ENCODE results near the gene RTKN.

Gene RTKN

DNA sequence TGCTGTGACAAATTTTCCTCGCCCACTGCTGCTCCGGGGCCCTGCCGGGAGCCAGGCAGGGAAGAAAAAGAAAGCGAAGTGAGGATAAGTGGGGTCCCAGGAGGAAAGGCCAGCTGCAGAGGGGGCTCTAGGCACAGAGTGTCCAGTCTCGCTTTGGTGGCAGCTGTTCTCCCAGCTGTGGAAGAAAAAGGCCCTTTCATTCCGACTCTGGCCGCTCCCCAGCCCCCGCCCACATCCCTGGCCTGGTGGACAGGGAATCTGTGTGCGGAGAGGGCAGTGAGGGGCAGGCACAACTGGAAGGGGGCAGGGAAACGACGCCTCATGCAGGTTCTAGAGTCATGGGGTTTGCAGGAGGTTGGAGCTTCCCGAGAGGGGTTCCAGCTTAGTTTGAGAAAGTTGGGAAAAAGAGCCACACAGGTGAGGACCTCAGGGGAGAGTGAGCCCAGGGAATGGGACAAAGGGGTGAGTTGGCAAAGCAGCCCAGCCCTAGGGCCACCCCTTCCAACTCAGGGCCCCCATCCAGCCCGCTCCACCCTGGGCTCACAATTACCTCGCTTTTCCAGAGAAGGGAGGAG is 1.8 kb downstream of the RTKN start:
- Histone ChIP-seq H2BK120ac (ENCODE audit: low read depth, low read length) (peak overlapping the region; percentile 73), H3K4me3 (ENCODE audit: low read length in 2 of 2) (peak overlapping the region; percentile 59 to 78), H3K36me3 (replicated peaks in 1 of 2; ENCODE audit: control insufficient read depth in 2 of 2, insufficient read depth in 2 of 2, low read length in 2 of 2) (peaks cover 0 to under 1% of the 10 kb centered on the region in 2 donors), H3K4me1 (ENCODE audit: control insufficient read depth in 2 of 2, insufficient read depth in 1 of 2, low read depth in 1 of 2, low read length in 2 of 2) (peaks cover 17 to 19% of the 10 kb centered on the region in 2 donors), H4K8ac (ENCODE audit: low read depth, low read length) (no peak overlapping the region), H3K14ac (ENCODE audit: low read length) (peak overlapping the region; percentile 92), H2BK12ac (ENCODE audit: low read length) (no peak overlapping the region), H2AFZ (ENCODE audit: low read length) (peak overlapping the region; percentile 96), H3K9me3 (replicated peaks in 1 of 2; ENCODE audit: control insufficient read depth in 2 of 2, insufficient read depth in 1 of 2, low read depth in 1 of 2, low read length in 2 of 2) (peaks cover 0 to 2% of the 10 kb centered on the region in 2 donors), H2BK15ac (ENCODE audit: low read length) (peak overlapping the region; percentile 30), H3K18ac (ENCODE audit: low read length) (peak overlapping the region; percentile 94), H3K27me3 (ENCODE audit: control insufficient read depth in 3 of 3, insufficient read depth in 3 of 3, low read depth in 1 of 3, low read length in 3 of 3) (peaks cover 0 to 15% (median 0%) of the 10 kb centered on the region in 3 experiments), H2BK5ac (ENCODE audit: low read length) (peak overlapping the region; percentile 56), H3K4me2 (ENCODE audit: insufficient read depth, low read length, poor library complexity, severe bottlenecking) (peak overlapping the region; percentile 95), H3K27ac (replicated peaks; ENCODE audit: low read length) (peak overlapping the region; percentile 94), H2AK5ac (ENCODE audit: low read depth, low read length) (peak overlapping the region; percentile 43), H3K79me1 (ENCODE audit: low read depth, low read length) (peaks cover 6% of the 10 kb centered on the region), H3K4ac (ENCODE audit: low read length) (no peak overlapping the region), H3K9ac (ENCODE audit: low read depth, low read length, poor library complexity) (peak overlapping the region; percentile 90), H4K91ac (ENCODE audit: low read depth, low read length, poor library complexity) (no peak overlapping the region), H3K23ac (ENCODE audit: low read depth, low read length, poor library complexity) (peak overlapping the region; percentile 81)
- DNase-seq (ENCODE audit: low spot score): no peak
- no CpG with 5 or more reads among the region's 14 CpGs for WGBS, 2 donors (ENCODE audit: extremely low coverage in 2 of 2, insufficient read length in 2 of 2, insufficient replicate concordance in 1 of 2)

DNA sequence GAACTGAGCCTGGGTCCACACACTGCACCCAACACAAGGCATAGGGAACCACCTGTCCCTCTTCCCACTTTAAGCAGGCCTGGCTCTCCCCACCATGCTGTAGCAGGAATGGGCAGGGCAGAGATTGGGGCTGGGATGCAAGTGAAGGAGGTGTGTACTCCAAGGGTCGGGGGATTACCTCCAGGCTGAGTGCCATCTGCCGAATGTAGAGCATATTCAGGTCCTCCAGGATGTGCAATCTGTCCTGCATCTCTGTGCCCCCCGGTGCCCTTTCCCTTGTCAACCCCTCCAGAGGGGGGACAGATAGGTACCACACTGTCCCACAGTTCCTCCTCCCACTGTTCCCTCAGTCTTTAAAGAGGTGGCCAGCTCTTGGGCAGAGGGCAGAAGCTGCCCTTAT is 2.4 kb downstream of the RTKN start:
- peak overlapping the region; percentile 43 for H2AK5ac ChIP-seq (ENCODE audit: low read depth, low read length)
- peak overlapping the region; percentile 96 for H2AFZ ChIP-seq (ENCODE audit: low read length)
- H2BK120ac ChIP-seq (ENCODE audit: low read depth, low read length): no peak overlapping the region
- no CpG with 5 or more reads among the region's 3 CpGs for WGBS, 2 donors (ENCODE audit: extremely low coverage in 2 of 2, insufficient read length in 2 of 2, insufficient replicate concordance in 1 of 2)
- H3K9me3 ChIP-seq (replicated peaks in 1 of 2; ENCODE audit: control insufficient read depth in 2 of 2, insufficient read depth in 1 of 2, low read depth in 1 of 2, low read length in 2 of 2): peaks cover 0 to 2% of the 10 kb centered on the region in 2 donors
- H3K36me3 ChIP-seq (replicated peaks in 1 of 2; ENCODE audit: control insufficient read depth in 2 of 2, insufficient read depth in 2 of 2, low read length in 2 of 2): peaks cover 2 to 3% of the 10 kb centered on the region in 2 donors
- H3K4me1 ChIP-seq (ENCODE audit: control insufficient read depth in 2 of 2, insufficient read depth in 1 of 2, low read depth in 1 of 2, low read length in 2 of 2): peaks cover 17 to 19% of the 10 kb centered on the region in 2 donors
- H3K23ac ChIP-seq (ENCODE audit: low read depth, low read length, poor library complexity): no peak overlapping the region
- H3K27me3 ChIP-seq (ENCODE audit: control insufficient read depth in 3 of 3, insufficient read depth in 3 of 3, low read depth in 1 of 3, low read length in 3 of 3): peaks cover 0 to 15% (median 0%) of the 10 kb centered on the region in 3 experiments
- H4K8ac ChIP-seq (ENCODE audit: low read depth, low read length): no peak overlapping the region
- no peak overlapping the region for H3K4ac ChIP-seq (ENCODE audit: low read length)
- peak overlapping the region; percentile 94 for H3K18ac ChIP-seq (ENCODE audit: low read length)
- peak overlapping the region; percentile 94 for H3K27ac ChIP-seq (replicated peaks; ENCODE audit: low read length)
- H2BK12ac ChIP-seq (ENCODE audit: low read length): no peak overlapping the region
- DNase-seq (ENCODE audit: low spot score): no peak
- H3K14ac ChIP-seq (ENCODE audit: low read length): peak overlapping the region; percentile 56
- H2BK15ac ChIP-seq (ENCODE audit: low read length): peak overlapping the region; percentile 30
- no peak overlapping the region for H4K91ac ChIP-seq (ENCODE audit: low read depth, low read length, poor library complexity)
- H3K4me2 ChIP-seq (ENCODE audit: insufficient read depth, low read length, poor library complexity, severe bottlenecking): peak overlapping the region; percentile 95
- peaks cover 8% of the 10 kb centered on the region for H3K79me1 ChIP-seq (ENCODE audit: low read depth, low read length)
- H2BK5ac ChIP-seq (ENCODE audit: low read length): peak overlapping the region; percentile 56
- peak overlapping the region; percentile 59 to 78 for H3K4me3 ChIP-seq (ENCODE audit: low read length in 2 of 2)
- peak overlapping the region; percentile 90 for H3K9ac ChIP-seq (ENCODE audit: low read depth, low read length, poor library complexity)

DNA sequence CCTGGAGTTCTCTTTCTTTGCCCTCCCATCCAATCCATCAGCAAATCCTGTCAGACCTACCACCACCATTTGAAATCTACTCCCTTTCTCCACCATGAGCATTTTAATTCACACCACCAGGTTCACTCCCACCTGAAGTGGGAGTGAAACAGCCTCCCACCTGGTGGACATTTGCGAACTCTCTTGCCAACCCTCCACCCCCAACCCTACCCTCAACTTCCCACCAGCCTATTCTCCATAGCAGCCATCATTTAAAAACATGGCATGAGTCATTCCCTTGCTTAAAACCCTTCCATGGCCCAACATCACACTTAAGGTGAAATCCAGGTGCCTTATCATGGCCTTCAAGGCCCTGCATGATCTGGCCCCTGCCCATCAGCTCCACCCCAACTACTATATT is 3.5 kb downstream of the RTKN start:
- Histone ChIP-seq H3K4ac (ENCODE audit: low read length) (no peak overlapping the region), H3K9ac (ENCODE audit: low read depth, low read length, poor library complexity) (no peak overlapping the region), H4K91ac (ENCODE audit: low read depth, low read length, poor library complexity) (peak overlapping the region; percentile 45), H3K23ac (ENCODE audit: low read depth, low read length, poor library complexity) (no peak overlapping the region), H2BK5ac (ENCODE audit: low read length) (no peak overlapping the region), H3K36me3 (replicated peaks in 1 of 2; ENCODE audit: control insufficient read depth in 2 of 2, insufficient read depth in 2 of 2, low read length in 2 of 2) (peaks cover 2 to 3% of the 10 kb centered on the region in 2 donors), H2BK12ac (ENCODE audit: low read length) (no peak overlapping the region), H2AFZ (ENCODE audit: low read length) (no peak overlapping the region), H2AK5ac (ENCODE audit: low read depth, low read length) (no peak overlapping the region), H3K4me2 (ENCODE audit: insufficient read depth, low read length, poor library complexity, severe bottlenecking) (no peak overlapping the region), H3K14ac (ENCODE audit: low read length) (no peak overlapping the region), H3K79me1 (ENCODE audit: low read depth, low read length) (peaks cover 8% of the 10 kb centered on the region), H3K27ac (replicated peaks; ENCODE audit: low read length) (no peak overlapping the region), H3K18ac (ENCODE audit: low read length) (no peak overlapping the region), H2BK120ac (ENCODE audit: low read depth, low read length) (no peak overlapping the region), H3K9me3 (replicated peaks in 1 of 2; ENCODE audit: control insufficient read depth in 2 of 2, insufficient read depth in 1 of 2, low read depth in 1 of 2, low read length in 2 of 2) (peaks cover 0 to 2% of the 10 kb centered on the region in 2 donors), H3K27me3 (ENCODE audit: control insufficient read depth in 3 of 3, insufficient read depth in 3 of 3, low read depth in 1 of 3, low read length in 3 of 3) (peaks cover 0 to 15% (median 0%) of the 10 kb centered on the region in 3 experiments), H3K4me1 (ENCODE audit: control insufficient read depth in 2 of 2, insufficient read depth in 1 of 2, low read depth in 1 of 2, low read length in 2 of 2) (peaks cover 17 to 19% of the 10 kb centered on the region in 2 donors), H4K8ac (ENCODE audit: low read depth, low read length) (no peak overlapping the region), H2BK15ac (ENCODE audit: low read length) (no peak overlapping the region), H3K4me3 (ENCODE audit: low read length in 2 of 2) (no peak overlapping the region)
- WGBS, 2 donors (ENCODE audit: extremely low coverage in 2 of 2, insufficient read length in 2 of 2, insufficient replicate concordance in 1 of 2): no CpG with 5 or more reads among the region's 1 CpG
- no peak for DNase-seq (ENCODE audit: low spot score)

DNA sequence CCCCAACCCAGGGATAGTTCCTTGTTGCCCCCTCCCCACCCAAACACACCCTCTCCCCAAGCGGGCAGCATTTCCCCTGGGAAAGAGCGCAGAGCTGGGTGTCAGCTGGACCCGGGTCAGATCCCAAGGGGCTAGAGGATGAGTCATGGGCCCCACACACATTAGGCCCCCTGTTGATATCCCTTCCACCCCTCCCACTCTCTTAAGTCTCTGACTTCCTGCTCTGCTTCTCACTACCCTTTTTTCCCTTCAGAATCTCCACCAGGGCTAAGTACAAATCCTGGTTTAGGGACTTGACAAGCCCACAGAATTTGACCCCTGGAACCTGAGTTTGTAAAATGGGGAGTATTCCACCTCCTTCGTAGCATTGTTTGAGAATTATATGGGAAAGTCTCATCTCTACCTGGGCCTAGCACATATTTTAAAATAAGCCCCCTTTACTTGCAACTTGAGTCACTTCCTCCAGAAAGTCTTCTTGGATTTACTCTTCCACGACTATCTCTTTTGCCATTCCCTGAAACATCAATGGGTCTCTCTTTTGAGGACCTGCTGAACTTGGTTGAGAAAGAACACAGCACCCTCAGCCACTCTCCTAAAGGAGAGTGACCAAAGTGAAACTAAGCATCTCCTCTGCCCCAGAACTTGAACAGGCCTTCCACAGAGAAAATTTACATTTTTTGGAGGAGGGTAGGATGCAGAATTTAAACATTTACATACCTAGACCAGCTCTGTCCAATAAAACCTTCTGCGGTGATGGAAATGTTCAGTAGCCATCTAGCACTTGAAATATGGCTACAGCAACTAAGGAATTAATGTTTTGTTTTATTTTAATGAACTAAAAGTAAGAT is 4.7 kb downstream of the RTKN start:
- Histone ChIP-seq H2AFZ (ENCODE audit: low read length) (no peak overlapping the region), H3K14ac (ENCODE audit: low read length) (no peak overlapping the region), H4K8ac (ENCODE audit: low read depth, low read length) (no peak overlapping the region), H3K79me1 (ENCODE audit: low read depth, low read length) (peaks cover 8% of the 10 kb centered on the region), H3K23ac (ENCODE audit: low read depth, low read length, poor library complexity) (no peak overlapping the region), H2BK120ac (ENCODE audit: low read depth, low read length) (no peak overlapping the region), H2BK15ac (ENCODE audit: low read length) (no peak overlapping the region), H3K36me3 (replicated peaks in 1 of 2; ENCODE audit: control insufficient read depth in 2 of 2, insufficient read depth in 2 of 2, low read length in 2 of 2) (peaks cover 7 to 10% of the 10 kb centered on the region in 2 donors), H3K4ac (ENCODE audit: low read length) (no peak overlapping the region), H3K4me3 (ENCODE audit: low read length in 2 of 2) (no peak overlapping the region), H2BK5ac (ENCODE audit: low read length) (no peak overlapping the region), H2AK5ac (ENCODE audit: low read depth, low read length) (no peak overlapping the region), H3K4me2 (ENCODE audit: insufficient read depth, low read length, poor library complexity, severe bottlenecking) (no peak overlapping the region), H3K9me3 (replicated peaks in 1 of 2; ENCODE audit: control insufficient read depth in 2 of 2, insufficient read depth in 1 of 2, low read depth in 1 of 2, low read length in 2 of 2) (no peaks in the 10 kb centered on the region), H3K18ac (ENCODE audit: low read length) (no peak overlapping the region), H3K4me1 (ENCODE audit: control insufficient read depth in 2 of 2, insufficient read depth in 1 of 2, low read depth in 1 of 2, low read length in 2 of 2) (peaks cover 17 to 19% of the 10 kb centered on the region in 2 donors), H3K9ac (ENCODE audit: low read depth, low read length, poor library complexity) (no peak overlapping the region), H4K91ac (ENCODE audit: low read depth, low read length, poor library complexity) (no peak overlapping the region), H3K27me3 (ENCODE audit: control insufficient read depth in 3 of 3, insufficient read depth in 3 of 3, low read depth in 1 of 3, low read length in 3 of 3) (peaks cover 0 to 5% (median 0%) of the 10 kb centered on the region in 3 experiments), H3K27ac (replicated peaks; ENCODE audit: low read length) (no peak overlapping the region), H2BK12ac (ENCODE audit: low read length) (no peak overlapping the region)
- no peak for DNase-seq (ENCODE audit: low spot score)
- no CpG with 5 or more reads among the region's 6 CpGs for WGBS, 2 donors (ENCODE audit: extremely low coverage in 2 of 2, insufficient read length in 2 of 2, insufficient replicate concordance in 1 of 2)

Data from neuronal stem cell (in vitro differentiated cells).